ENCODE measurements around the gene SVOPL.

DNA sequence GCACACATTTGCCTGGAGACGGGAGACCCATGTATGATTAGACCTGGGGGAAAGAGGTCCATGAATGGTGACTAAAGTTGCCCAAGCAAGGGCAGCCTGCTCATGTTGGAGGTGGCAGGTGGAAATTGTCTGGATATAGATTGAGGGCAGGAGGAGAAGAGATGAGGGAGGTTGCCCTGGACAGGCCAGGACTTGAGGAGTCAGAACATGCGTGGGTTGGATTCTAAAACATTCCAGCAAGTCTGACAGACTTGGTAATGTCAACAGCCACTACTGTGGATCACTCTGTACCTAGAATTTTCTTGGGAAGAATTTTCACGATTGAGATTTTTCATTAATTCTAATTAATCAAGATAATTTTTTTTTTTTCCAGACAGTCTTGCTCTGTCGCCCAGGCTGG is 19.1 kb upstream of the SVOPL start:
- TF ChIP-seq, protein P1, sequence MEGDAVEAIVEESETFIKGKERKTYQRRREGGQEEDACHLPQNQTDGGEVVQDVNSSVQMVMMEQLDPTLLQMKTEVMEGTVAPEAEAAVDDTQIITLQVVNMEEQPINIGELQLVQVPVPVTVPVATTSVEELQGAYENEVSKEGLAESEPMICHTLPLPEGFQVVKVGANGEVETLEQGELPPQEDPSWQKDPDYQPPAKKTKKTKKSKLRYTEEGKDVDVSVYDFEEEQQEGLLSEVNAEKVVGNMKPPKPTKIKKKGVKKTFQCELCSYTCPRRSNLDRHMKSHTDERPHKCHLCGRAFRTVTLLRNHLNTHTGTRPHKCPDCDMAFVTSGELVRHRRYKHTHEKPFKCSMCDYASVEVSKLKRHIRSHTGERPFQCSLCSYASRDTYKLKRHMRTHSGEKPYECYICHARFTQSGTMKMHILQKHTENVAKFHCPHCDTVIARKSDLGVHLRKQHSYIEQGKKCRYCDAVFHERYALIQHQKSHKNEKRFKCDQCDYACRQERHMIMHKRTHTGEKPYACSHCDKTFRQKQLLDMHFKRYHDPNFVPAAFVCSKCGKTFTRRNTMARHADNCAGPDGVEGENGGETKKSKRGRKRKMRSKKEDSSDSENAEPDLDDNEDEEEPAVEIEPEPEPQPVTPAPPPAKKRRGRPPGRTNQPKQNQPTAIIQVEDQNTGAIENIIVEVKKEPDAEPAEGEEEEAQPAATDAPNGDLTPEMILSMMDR (IDR thresholded peaks at IDR 0.05): no peak
- TF ChIP-seq POLR2A (IDR thresholded peaks at IDR 0.05): no peak

All from uterus (tissue), 2 donors.